ENCODE data around the gene UGGT2.

The UGGT2 gene

DNA sequence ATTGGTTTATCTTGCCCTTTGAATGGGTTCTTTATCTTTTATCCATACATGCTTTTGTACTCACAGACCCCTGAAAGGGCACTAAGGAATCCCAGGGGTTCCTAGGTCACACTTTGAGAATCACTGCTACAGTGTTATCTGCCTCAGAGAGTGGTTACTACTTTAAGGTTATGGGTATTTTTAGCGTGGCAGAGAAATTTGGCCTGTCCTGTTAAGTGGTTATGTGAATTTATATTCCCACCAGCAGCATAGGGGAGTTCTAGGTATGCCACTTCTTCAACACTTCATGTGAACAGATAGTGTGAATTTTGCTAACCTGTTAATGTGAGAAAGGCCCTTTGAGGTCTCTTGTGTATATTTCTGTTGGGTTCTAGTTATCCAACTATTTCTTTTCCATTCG, 300.5 kb downstream of the UGGT2 start:
- no peak for DNase-seq

All from anterior cingulate cortex (tissue), 58 donors.